Effector CD4-positive, alpha-beta T cell (primary cell): Measurements from ENCODE around the gene SNTG2.
"Not testable (repeated sequence)": the region's sequence is repeated elsewhere in the genome, so short reads cannot be mapped to it uniquely, and the experiment has no call there.

Source experiments
- DNase-seq: peaks from one replicate; pipeline ENCODE4 v3.0.0-alpha.2; 2020

Gene SNTG2

DNA sequence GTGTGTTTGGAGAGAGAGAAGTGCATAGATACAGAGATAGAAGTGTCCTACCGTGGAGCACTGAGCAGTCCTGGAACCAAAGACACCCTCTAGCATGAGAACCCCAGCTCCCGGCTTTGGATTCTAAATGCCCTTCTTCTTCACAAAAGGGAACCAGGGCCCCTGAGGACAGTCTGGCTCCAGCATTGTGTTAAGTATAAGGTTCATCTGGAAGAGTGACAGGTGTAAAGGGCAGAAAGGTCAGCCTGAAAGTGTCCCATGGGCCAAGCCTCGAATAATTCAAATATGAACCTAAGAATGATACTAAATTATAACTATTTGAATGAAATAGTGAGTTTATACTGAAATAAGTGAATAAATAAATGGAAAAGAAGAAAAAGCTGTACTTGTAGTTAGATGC lies 109.7 kb downstream of the SNTG2 start:
- DNase-seq = no peak

DNA sequence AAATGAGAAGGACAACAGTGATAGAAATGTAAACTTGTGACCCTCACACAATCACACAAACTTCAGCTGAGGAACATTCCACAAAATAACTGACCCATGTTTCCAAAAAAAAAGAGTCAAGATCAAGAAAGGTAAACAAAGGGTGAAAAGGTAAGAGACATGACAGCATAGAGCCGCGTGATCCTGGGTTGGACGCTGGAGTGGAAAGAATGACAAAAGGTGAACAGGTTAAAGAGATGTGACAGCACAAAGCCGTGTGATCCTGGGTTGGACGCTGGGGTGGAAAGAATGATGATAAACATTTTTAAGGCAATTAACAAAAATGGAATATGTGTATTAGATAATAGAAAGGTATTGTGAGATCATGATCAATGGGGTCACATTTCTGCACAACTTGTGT lies 110.3 kb downstream of the SNTG2 start:
- no peak for DNase-seq

DNA sequence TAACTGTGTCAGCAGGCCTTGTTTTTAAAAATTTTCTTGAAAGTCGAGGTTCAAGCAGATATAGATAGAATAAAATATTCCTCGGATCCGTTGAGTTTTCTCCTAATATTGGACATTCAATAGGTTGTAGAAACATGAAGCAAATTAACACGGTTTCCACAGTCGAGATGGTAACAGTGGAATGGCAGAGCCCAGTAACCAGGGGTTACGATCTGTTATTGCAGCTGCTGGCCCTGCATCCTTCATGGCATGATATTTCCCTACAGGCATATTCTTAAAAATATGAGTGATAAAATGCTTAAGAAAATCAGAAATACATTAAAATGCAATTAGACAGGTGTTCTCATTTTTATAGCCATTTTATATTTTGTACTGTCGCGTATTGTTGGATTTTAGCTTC lies 117.6 kb downstream of the SNTG2 start:
- DNase-seq = no peak

DNA sequence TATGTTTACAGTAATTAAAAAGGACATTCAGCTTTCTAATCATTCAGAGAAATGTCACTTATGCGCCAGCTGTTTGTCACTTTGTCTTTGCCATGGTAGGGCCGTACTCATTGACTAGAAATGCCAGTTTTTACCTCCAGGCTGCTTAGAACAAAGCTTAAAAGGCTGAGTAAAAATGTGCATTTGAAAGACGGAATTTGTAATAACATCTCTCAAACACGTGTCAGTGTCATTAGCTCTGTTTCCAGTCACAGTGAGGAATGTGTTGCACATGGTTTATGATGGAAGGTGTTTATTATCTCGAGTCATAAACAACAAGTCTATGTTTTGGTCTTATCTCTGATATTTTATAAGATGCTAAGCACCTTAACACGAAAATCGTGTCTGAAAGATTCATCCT lies 118.2 kb downstream of the SNTG2 start:
- no peak for DNase-seq

DNA sequence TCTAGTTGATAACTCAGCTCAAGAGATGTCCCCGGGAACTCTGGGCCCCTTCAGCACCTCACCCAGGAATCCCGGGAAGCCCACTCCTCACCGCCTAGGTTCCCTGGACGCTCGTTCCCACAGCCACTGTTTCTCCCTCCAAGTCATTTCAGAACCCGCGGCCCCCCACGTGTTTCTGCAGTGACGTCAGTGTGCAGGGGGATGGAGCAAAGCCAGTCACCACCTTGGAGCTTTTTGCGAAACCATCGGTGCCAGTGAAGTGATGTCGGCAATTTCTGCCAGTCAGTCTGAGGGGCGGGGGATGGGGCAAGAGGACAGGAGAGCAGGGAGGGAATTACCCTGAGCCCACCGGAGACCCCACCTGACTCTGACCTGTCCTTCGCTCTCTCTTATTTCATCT lies 119.2 kb downstream of the SNTG2 start:
- no peak for DNase-seq

DNA sequence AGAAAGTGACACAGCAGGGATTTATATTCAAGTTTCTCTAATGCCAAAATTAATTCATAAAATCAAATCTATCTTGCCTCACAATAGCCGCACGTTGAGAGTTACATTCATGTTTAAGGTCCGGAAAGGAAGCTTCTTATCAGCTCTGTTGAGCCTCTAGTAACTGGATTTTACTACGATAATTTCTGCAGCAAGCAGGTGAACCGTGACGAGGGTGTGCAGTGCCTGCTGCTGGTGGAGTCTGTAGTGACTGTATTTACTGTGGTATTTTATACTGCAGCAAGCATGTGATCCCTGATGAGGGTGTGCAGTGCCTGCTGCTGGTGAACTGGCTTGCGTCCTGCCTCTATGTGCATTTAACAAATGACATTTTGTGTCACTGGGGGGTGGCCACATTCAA lies 120.0 kb downstream of the SNTG2 start:
- DNase-seq = no peak

DNA sequence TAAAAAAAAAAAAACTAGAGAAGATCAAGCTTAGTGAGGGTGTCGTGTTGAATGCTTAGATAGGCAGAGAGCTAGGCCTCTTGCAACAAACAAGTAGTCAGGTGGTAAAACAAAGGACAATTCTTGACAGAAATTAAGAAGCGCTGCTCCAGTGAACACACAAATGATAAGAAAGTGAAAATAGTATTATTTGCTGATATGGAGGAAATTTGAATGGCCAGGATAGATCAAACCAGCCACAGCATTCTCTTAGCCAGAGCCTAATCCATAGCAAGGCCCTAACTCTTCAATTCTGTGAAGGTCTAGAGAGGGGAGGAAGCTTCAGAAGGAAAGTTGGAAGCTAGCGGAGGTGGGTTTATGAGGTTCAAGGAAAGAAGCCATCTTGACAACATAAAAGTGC lies 121.0 kb downstream of the SNTG2 start:
- no peak for DNase-seq

DNA sequence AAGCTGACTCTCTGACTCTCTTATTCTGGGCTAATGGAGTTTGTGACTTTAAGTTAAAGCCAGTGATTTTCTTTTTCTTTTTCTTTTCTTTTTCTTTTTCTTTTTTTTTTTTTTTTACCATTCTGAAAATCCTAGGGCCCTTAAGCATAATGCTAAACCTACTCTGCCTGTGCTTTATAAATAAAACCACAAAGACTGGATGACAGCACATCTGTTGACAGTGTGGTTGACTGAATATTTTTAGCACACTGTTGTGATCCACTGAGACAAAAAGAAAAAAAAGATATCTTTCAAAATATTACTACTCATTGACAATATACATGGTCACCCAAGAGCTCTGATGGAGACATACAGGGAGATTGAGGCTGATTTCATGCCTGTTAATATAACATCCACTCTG lies 121.6 kb downstream of the SNTG2 start:
- no peak for DNase-seq

DNA sequence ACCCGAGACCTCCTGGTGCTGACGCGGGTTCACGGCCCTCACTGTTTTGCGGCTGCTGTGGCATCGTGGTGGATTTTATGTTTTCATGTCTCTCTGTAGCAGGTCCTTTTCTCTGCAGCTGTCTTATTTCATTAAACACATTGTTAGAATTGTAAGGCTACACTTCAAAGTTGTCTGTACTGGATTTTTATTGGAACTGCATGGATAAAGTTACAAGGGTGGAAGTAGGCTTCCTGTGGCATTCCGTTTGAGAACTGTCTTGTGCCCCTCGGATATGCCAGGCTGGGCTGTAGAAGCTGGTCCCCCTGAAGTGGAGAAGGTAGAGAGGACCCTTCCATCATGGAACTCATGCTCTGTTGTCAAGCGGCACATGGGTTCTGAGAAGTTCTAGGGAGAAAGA lies 127.3 kb downstream of the SNTG2 start:
- no peak for DNase-seq

DNA sequence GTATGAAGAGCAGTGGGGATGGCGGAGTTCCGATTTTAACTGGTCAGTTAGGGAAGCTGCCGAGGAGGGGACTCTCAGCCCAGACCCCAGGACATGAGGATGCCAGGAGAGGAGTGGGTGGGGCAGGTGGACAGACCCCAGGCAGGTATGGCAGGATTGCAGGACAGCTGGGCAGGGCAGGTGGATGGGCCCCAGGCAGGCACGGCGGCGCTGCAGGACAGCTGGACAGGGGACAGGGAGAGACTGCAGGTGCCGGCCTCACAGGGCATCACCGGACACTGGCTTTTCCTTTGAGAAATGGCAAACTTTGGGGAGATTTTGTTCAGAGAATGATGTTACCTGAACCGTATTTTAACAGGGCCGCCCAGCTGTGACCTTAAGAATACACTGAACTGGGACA lies 127.7 kb downstream of the SNTG2 start:
- no peak for DNase-seq

DNA sequence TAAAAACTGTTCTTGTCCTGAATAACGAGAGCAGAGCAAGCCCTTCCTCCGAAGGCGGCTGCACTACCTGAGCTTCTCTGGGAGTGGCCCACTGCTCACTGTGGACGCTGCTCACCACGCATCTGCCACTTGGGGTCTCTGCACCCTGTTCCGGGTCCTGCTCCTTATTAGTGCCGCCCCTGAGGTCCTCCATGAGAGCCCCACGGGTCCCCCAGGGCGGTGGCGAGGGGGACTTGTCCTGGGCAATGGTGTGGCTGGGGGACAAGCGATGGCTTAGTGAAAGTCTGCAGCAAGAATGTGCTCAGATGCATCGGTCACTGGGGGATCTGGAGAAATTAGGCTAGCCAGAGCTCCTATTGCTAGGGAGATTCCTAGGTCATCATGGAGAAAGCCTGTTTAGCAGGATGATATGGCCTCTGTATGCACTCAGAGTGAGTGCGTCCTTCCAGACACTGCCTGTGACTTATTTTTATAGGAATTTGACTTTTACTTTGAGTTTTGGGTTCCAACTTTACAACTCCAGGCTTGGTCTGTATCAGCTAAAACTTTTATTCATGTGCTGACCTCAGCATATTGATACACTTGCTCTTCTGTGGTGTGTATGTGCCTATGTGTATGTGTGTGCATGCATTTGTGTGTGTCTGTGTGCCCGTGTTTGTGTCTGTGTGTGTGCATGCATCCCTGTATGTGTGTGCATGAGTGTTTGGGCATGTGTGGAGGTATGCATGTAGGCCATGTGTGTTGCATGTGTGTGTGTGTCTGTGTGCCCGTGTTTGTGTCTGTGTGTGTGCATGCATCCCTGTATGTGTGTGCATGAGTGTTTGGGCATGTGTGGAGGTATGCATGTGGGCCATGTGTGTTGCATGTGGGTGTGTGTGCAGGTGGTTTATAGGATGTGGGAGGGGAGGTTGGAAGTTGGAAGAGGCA lies 129.5 kb downstream of the SNTG2 start:
- DNase-seq = no peak

DNA sequence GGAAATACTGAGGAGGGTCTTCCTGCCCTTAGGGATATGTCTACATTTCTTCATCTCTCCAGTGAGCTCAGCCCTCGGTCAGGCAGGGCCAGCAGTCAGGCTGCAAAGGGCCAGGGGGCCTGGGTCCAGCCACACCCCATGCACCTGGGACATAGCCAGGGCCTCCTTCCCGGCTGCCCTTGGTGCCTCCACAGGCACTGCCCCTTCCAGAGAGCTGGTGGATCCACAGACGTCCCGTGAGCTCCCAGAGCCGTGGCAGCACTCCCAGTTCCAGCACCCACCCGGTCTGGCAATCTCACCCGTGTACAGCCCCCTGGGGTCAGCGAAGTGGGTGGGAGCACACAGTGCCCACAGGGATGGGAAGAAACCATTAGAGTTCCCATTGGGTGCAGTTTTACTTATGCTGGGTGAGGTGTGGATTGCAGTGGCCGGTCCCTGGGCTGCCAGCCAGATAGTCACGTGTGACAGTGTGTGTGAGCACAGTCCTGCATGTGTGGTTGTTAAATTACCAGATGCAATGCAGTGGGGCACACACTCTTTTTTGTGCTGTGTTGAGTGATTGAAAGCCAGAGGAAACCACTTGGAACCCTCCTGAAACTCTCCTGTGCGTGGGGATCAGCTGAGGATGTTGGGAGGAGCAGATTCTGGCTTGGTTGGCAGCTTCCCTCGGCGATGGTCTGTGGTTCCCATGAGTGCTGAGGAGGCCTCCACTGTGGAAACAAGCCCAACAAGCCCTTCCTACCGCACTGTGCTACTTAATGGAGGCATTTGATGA lies 131.0 kb downstream of the SNTG2 start:
- DNase-seq = no peak

DNA sequence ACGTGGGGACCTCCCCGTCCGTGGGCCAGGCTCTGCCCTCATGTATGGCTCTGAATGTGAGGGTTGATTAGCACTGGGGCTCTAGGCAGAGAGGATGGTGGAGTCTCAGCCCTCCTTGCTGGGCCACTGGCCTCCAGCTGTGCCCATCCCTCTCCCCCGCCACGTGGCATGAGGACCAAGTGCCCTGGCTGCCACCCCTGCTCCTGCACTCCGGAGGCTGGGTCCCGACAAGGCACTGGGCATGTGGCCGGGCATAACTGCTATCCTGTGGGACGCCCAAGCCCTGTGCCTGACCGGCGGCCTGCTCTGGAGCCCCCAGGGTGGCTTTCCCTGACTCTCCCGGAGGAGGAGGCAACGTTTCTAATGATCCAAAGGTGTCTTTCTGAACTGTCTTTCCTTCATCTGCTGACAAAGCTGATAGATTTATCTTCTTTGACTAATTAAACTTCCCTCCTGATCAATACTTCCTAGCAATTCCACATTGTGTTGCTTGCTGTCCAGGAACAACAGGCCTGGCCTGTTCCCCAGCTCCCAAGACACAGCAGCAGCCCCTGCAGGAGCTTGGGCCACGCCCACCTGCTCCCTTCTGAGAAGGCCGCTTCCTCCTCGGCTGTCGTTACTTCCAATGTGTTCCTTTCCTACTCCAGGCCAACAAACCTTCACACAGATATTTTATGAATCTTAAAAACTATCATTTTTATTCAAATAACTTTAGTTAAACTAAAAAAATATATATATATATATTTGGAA lies 132.0 kb downstream of the SNTG2 start:
- DNase-seq = no peak

DNA sequence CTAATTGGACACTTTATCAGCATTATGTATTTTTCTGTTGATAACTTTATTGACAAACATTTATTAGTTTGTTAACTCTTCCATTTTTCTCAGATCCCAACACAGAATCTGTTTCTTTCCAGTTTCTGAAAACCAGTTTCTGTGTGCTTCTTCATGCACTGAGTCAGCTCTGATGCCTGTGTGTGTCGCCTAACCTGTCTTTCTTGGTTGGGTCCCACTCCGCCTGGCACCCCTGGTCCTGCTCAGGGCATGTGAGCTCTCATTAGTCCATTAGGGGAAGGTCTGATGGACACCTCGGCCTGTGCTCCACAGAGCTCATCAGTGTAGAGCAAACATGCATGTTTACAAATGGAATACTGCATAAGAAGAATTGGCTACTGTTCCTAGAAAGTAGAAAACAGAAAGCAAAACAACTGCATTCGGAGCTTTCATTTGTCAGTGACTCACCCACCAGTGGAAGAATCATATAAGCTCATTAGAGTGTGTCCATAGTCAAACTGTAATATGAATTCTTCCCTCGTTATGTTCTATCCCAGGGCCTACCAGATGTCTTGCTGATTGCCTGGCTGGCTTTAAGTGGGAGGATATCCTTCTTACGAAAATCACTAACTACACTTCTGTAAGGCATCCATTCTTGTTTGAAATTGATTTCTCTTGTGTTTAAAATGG lies 137.7 kb downstream of the SNTG2 start:
- no peak for DNase-seq

DNA sequence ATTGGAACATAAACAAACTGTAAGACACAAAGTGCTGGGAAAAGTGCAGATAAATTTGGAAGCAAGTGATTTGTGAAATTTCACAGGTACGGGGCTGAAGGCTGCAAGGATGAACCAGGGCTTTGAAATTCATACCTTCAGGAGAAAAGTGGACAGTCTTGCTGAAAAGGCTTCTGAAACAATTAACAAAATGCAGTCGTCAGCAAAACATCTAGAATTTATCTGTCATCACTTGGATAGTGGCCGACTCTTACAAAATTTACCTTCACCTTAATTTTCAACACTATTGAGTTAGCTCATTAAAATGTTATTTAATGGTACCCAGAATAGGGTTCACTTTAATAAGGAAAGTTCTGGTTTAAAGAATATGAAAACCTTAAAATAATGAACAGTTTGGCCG lies 138.3 kb downstream of the SNTG2 start:
- no peak for DNase-seq

DNA sequence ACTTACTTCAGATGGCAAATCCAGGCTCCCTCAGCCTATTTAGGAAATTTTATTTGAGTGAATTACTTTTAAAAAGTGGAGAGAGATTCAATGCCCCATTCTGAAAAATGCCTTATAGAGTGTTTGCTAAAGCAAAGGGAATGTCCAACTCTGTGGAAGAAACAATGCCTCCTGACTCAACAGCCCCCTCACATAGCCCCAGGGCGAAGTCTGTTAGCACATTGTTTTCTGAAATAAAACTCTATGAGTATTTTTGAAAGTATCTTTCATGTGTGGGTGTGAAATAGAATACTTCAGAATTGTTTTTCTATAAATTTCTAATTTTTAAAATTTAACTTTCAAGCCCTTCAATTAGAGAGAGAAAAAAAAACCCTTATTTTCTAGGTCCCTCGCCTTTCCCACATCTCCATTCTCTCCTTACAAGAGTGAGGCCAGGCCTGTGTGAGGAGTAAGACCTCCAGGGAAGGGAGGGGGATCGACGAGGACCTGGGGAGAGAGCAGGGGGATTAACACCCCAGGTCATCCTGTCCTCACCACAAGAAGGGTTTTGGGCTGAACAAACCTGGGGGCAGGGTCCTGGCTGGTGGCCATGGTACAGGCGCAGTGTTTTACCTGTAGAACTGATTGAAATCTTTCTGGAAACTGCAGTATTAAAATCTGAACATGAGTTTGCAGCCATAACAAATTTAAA lies 141.4 kb downstream of the SNTG2 start:
- DNase-seq = no peak

DNA sequence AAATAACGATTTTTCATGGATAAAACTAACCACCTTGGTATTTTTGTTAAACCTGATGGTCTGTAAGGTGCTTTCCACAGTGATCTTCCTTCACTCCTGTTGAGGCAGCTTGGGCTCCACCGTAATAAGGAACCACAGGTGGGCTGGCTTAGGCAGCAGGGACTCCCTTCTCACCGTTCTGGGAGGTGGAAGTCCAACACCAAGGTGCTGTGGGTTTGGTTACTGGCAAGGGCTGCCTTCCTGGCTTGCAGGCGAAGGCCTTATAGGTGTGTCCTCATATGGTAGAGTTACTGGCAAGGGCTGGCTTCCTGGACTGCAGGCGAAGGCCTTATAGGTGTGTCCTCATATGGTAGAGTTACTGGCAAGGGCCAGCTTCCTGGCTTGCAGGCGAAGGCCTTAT lies 143.0 kb downstream of the SNTG2 start:
- not testable (repeated sequence) for DNase-seq

DNA sequence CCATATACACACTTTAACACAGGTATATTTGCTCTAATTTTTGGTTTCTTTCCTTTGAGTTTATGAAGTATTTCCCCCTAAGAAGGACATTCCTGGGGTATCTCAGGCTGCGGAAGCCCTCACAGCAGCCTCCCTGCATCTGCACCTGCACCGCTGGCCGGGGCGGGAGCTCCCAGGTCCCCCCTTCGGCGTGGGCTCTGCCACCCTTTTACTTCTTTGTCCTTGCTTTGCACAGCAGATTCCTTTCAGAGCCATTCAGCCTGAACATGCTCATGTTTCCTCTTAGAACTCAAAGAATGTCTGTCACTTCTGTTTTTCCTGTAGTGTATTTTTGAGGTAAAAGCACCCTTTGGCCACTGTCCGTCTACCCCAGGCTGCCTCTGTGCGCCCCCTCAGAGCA lies 146.5 kb downstream of the SNTG2 start:
- DNase-seq = no peak

DNA sequence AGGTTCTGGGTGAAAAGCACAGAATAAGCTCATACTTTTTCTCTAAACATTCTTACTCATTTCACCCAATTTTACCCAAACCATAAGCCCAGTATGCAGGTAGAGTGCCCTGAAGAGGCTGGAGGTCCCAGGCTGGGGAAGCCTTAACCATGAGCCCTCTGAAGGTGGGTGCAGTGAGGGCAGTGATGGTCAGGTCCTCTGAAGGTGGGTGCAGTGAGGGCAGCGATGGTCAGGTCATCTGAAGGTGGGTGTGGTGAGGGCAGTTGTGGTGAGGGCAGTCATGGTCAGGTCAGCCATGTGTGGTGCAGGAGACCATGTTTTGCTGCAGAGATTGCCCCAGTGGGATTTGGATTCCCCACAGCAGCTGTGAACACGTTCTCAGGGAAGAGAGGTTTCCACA lies 148.8 kb downstream of the SNTG2 start:
- DNase-seq = no peak

DNA sequence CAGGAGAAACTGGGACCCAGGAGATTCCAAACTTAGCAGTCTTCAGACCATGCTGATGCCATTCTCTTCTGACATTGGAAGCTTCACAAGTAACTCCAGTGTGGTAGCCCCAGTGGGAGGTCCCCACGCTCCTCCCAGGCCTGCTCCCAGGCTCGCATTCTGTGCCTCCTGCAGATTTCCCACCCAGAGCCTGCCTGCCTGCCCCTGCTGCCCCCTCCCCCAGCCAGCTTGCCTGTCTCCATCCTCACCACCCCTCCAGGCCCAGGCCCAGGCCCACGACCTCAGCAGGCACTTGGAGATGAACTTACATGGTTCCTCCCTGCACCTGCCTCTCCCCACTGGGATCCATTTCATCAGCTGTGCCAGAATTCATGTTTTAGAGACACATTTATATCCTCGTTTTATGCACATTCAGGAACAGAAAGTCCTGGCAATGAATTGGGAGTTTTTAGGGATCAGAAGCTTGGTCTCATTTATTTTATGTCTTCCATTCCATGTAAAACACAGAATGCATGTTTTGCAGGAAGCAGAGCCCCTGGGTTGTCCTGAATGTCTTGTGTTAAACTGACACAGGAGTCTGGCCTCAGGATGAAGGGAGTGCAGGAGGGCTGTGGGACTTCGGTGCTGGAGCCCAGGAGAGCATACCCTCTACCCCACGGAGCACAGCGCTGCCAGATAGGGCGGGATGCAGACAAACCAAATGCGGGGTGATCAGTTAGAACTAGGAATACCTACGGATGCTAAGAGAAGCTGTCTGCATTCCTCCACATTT lies 150.5 kb downstream of the SNTG2 start:
- no peak for DNase-seq

DNA sequence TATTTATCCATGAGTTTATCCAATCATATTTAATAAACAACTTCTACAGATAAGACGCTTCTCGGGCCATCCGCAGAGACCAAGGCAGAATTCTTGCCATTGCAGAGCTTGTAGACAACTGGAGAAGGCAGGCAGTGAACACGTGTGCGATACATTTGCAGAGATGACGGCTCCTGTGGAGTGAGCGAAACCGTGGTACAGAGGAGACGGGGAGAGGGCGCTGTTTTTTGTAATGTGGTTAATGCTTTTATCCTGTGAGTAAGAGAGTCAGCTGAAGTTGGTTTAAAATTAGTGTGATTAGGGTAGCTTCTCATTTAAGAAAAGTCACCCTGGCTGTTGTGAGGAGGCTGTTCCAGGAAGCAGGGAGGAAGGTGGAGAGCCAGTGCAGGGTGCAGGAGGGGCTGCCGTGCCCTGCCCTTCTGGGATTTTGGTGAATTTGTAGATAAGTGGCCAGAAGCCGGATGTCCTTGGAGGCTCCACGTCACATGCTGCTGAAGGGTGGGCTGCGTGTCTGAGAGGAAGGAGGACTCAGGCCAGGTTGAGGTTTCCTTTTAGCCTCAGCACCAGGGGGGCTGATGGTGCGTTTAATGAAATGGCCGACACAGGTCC lies 151.4 kb downstream of the SNTG2 start:
- no peak for DNase-seq
